GM12873 (cell line): ENCODE results near the gene SKI.

Source experiments
- CTCF ChIP-seq: IDR thresholded peaks from 2 replicates; pipeline ENCODE4 v1.5.1; 2012; ENCODE audit warnings: low read depth, mild to moderate bottlenecking, moderate library complexity, low read length, control low read depth; ENCODE audit not compliant: insufficient read depth; ENCODE audit errors: missing control alignments

Gene SKI

DNA sequence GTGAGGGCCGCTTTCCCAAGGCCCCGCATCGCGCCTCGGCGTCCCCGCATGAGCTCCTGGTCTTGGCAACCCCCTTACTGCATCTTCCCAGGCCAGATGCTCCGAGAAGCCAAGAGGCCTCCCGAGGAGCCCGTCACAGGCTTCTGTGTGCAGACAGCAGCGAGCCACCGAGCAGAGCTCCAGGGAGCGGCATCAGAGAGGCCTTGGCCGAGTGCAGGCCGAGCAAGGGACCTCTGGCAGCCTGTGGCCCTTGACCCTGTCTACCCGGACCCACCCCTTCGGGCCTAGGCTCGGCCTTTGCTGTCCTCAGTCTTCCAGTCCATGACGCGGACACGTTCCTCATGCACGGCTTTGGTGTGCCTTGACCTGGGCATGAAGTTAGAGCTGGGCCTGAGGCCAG, 99.7 kb downstream of the SKI start:
- no peak for TF ChIP-seq CTCF

DNA sequence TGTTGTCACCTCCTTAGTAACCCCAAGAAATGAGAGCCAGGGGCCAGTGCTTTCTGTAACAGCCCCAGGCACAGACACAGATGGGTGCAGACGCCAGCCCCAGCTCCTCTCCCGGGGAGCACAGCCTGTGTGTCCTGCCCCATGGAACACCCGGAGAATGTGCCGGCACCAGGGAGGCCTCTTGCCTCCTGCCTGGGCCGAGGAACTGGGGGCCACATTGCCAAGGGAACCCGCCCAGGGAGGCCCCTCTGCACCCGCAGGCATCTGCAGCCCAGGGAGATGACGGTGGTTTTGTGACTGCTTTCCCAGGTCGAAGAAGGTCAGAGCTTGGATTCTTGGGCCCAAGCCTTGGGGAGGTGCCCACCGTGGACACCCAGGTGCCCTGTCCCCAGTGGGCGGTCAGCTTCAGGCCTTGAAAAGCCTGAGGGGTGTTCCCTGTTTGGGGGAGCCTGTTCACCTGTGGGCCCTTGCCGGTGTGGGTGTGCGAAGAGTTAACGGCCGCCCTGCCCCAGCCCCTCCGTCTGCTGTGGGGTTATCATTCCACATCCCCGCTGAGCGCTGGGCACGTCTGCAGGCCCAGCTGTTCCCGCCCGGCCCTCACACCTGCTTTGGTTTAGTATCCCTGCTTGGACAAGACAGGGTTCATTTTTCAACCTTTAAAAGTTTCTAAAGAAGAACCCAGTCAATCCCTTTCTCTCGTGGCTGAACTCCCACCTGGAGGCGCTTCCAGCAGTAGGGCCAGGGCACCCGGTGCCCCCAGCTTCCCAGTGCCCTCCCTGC, 100.7 kb downstream of the SKI start:
- no peak for TF ChIP-seq CTCF

DNA sequence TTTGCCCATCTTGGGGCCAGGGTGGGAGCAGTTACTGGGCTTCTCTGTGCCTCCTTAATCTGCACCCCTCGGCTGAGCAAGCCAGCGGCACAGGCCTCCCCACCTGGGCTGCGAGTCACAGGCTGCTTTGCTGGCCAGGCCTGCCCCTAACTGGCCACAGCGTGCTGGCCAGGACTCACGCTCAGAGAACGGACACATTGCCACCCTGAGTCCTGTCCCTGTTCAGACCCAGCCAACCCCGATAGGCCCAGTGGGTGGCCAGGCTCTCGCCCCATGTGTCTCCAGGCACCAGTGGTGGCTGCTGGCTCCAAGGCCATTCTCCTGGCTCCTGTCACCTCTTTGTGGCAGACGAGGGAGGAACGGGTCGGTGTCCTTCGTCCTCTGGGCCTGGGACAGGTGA, 101.9 kb downstream of the SKI start:
- TF ChIP-seq CTCF = no peak

- no peak for TF ChIP-seq CTCF
Measured at GRCh38 chr1:2330519-2331199, 102.5 kb downstream of the SKI start.

DNA sequence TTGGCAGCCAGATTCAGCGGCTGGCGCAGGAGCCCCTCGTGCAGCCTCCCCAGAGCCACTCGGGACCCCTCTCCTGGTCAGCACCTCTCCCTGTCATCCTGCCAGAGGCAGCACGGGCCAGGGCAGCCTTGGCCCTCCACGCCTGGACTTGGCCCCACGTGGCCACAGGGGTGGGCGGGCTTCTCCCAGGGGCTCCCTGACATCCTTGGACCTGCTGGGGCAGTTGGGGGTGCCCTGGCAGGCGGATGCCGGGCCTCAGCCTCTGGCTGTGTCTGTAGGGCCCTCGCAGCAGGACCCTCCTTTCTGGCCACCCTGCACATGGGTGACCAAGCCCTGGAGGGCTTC, 103.1 kb downstream of the SKI start:
- TF ChIP-seq CTCF = no peak

- no peak for TF ChIP-seq CTCF
Measured at GRCh38 chr1:2334366-2334765, 106.2 kb downstream of the SKI start.

DNA sequence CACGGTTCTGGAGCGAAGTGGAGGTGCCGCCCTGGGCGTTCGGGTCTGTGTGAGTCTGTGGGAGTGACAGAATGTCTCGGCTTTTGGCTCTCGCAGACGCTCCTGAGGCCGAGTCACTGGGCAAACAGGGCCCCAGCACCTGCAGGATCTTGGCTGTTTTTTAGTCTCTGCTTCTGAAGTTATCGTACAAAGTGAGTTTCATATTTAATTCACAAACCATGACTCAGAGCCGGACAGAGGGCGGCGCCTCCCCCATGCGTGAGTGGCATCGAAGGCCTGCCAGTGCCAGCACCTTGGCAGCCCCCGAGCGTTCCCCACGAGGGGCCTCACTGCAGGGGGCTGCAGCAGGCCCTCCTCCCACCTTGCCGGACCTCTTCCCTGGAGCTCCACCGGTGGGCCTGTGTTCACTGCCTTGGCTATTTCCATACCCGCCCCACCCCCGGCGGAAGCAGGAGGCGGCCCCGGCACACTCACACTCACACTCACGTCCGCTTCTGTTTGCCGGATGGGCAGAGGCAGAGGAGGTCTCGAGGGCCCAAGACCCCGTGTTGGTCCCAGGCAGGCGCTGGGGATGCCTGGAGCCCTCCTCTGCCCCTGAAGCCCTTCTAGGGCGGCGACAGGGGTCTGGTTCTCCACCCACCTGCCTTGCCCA, 106.9 kb downstream of the SKI start:
- TF ChIP-seq CTCF = no peak
